Right atrium auricular region (tissue), 2 donors: ENCODE measurements around the gene THAP10. TPM values are rescaled to one million over a fixed set of nuclear protein-coding genes. Genes with fewer than 3 reads are reported as not detected.
"Not testable (repeated sequence)": the region's sequence is repeated elsewhere in the genome, so short reads cannot be mapped to it uniquely, and the experiment has no call there.

Experiments used
- DNase-seq: peaks from one replicate; pipeline ENCODE4 v3.0.0-alpha.2; 2019; ENCODE audit warnings: low spot score
- H3K27ac ChIP-seq, 2 donors: fragments of 200-600 bp; sonication (generic); 1 replicate in 1 of 2; 2 replicates in 1 of 2; pipeline ENCODE4 v1.5.1; 2016 to 2019
- H3K27me3 ChIP-seq, 2 donors: fragments of 200-600 bp; sonication (generic); one replicate each; pipeline versions ENCODE4 v1.5.1 to v1.6.0; 2017 to 2019
- H3K36me3 ChIP-seq: fragments of 200-600 bp; sonication (generic); one replicate; pipeline ENCODE4 v1.5.1; 2016
- H3K4me1 ChIP-seq, 2 donors: fragments of 200-600 bp; sonication (generic); one replicate each; pipeline versions ENCODE4 v1.5.1 to v1.6.0; 2017 to 2019
- H3K4me3 ChIP-seq, 2 donors: fragments of 200-600 bp; sonication (generic); 1 replicate in 1 of 2; 2 replicates in 1 of 2; pipeline ENCODE4 v1.5.1; 2017 to 2019; ENCODE audit warnings: mild to moderate bottlenecking in 1 of 2, moderate library complexity in 1 of 2
- H3K9me3 ChIP-seq, 2 donors: fragments of 200-600 bp; sonication (generic); one replicate each; pipeline ENCODE4 v1.5.1; 2019
- CTCF ChIP-seq, 2 donors: fragments of 200-600 bp; sonication (generic); IDR thresholded peaks; one replicate each; pipeline ENCODE4 v1.5.1; 2019; ENCODE audit warnings: antibody characterized with exemption in 2 of 2
- total RNA-seq, 2 donors: library from RNA; depleted of rRNA; stranded (reverse); fragments of >200 nt; gene quantifications; one replicate each; pipeline ENCODE4 v1.1.0, GENCODE V29; 2016

THAP10 gene
- total RNA-seq, 2 donors from 2014 or later = 3.1 to 6.3 TPM

- Histone ChIP-seq H3K27me3 (no peaks in the 10 kb centered on the region), H3K27ac (no peak overlapping the region), H3K36me3 (no peaks in the 10 kb centered on the region), H3K4me3 (no peak overlapping the region), H3K9me3 (no peaks in the 10 kb centered on the region), H3K4me1 (no peaks in the 10 kb centered on the region)
- TF ChIP-seq CTCF (IDR thresholded peaks at IDR 0.05) = no peak
- no peak for DNase-seq
These were observed 39.6 kb upstream of the THAP10 start for GRCh38 chr15:70931821-70932220.

- H3K4me1 ChIP-seq, H3K4me3 ChIP-seq, H3K27me3 ChIP-seq, DNase-seq, H3K36me3 ChIP-seq, H3K27ac ChIP-seq, H3K9me3 ChIP-seq: not testable (repeated sequence)
These were observed 34.7 kb upstream of the THAP10 start for GRCh38 chr15:70926914-70927313.

- H3K9me3 ChIP-seq = no peaks in the 10 kb centered on the region
- H3K36me3 ChIP-seq = no peaks in the 10 kb centered on the region
- no peak for TF ChIP-seq CTCF (IDR thresholded peaks at IDR 0.05)
- H3K27ac ChIP-seq = no peak overlapping the region
- no peak overlapping the region for H3K4me3 ChIP-seq
- DNase-seq = no peak
- H3K4me1 ChIP-seq = no peaks in the 10 kb centered on the region
- H3K27me3 ChIP-seq = no peaks in the 10 kb centered on the region
These were observed 31.3 kb upstream of the THAP10 start for GRCh38 chr15:70923311-70924080.

GRCh38 chr15:70922119-70922518 lies 29.9 kb upstream of the THAP10 start:
- H3K36me3 ChIP-seq = no peaks in the 10 kb centered on the region
- no peaks in the 10 kb centered on the region for H3K4me1 ChIP-seq
- TF ChIP-seq CTCF (IDR thresholded peaks at IDR 0.05) = no peak
- no peak overlapping the region for H3K27ac ChIP-seq
- no peaks in the 10 kb centered on the region for H3K9me3 ChIP-seq
- no peak for DNase-seq
- H3K4me3 ChIP-seq = no peak overlapping the region
- H3K27me3 ChIP-seq = no peaks in the 10 kb centered on the region

GRCh38 chr15:70920981-70921696 lies 28.9 kb upstream of the THAP10 start:
- Histone ChIP-seq H3K9me3 (no peaks in the 10 kb centered on the region), H3K4me3 (no peak overlapping the region), H3K27ac (no peak overlapping the region), H3K27me3 (no peaks in the 10 kb centered on the region), H3K36me3 (no peaks in the 10 kb centered on the region), H3K4me1 (no peaks in the 10 kb centered on the region)
- no peak for TF ChIP-seq CTCF (IDR thresholded peaks at IDR 0.05)
- no peak for DNase-seq

GRCh38 chr15:70917955-70918354 lies 25.7 kb upstream of the THAP10 start:
- no peak overlapping the region for H3K4me3 ChIP-seq
- H3K27me3 ChIP-seq = no peaks in the 10 kb centered on the region
- no peaks in the 10 kb centered on the region for H3K4me1 ChIP-seq
- H3K36me3 ChIP-seq = peaks cover 4% of the 10 kb centered on the region
- H3K9me3 ChIP-seq = no peaks in the 10 kb centered on the region
- no peak for DNase-seq
- no peak overlapping the region for H3K27ac ChIP-seq
- TF ChIP-seq CTCF (IDR thresholded peaks at IDR 0.05) = no peak
